Neural progenitor cell (in vitro differentiated cells): ENCODE data around the gene SERINC3. TPM values are rescaled to one million over a fixed set of nuclear protein-coding genes. Genes with fewer than 3 reads are reported as not detected.

Experiments used
- DNase-seq: peaks from one replicate; pipeline ENCODE4 v3.0.0-alpha.2; 2016; ENCODE audit warnings: low spot score
- H2AFZ ChIP-seq: fragments of 200-600 bp; sonication (generic); replicated peaks from 2 replicates; pipeline ENCODE4 v1.6.1; 2016; ENCODE audit warnings: antibody characterized with exemption
- H3F3A ChIP-seq: fragments of 200-600 bp; sonication (generic); 2 replicates; pipeline ENCODE4 v1.6.1; 2016; ENCODE audit warnings: antibody characterized with exemption, low read depth
- H3K27ac ChIP-seq: fragments of 200-600 bp; sonication (generic); 2 replicates; pipeline ENCODE4 v1.5.1; 2016; ENCODE audit warnings: mild to moderate bottlenecking
- H3K27me3 ChIP-seq: fragments of 200-600 bp; sonication (generic); 2 replicates; pipeline ENCODE4 v1.6.1; 2016; ENCODE audit warnings: mild to moderate bottlenecking, moderate library complexity
- H3K36me3 ChIP-seq: fragments of 200-600 bp; sonication (generic); 2 replicates; pipeline ENCODE4 v1.5.1; 2016
- H3K4me1 ChIP-seq: fragments of 200-600 bp; sonication (generic); 2 replicates; pipeline ENCODE4 v1.6.1; 2016; ENCODE audit warnings: mixed run types
- H3K4me2 ChIP-seq: fragments of 200-600 bp; sonication (generic); 2 replicates; pipeline ENCODE4 v1.6.1; 2016
- H3K4me3 ChIP-seq: fragments of 200-600 bp; sonication (generic); 2 replicates; pipeline ENCODE4 v1.5.1; 2016
- H3K79me2 ChIP-seq: fragments of 200-600 bp; sonication (generic); 2 replicates; pipeline ENCODE4 v1.6.1; 2016; ENCODE audit warnings: low read depth
- H3K9ac ChIP-seq: fragments of 200-600 bp; sonication (generic); 2 replicates; pipeline ENCODE4 v1.6.1; 2016
- H3K9me3 ChIP-seq: fragments of 200-600 bp; sonication (generic); 2 replicates; pipeline ENCODE4 v1.5.1; 2016; ENCODE audit warnings: low read depth
- H4K20me1 ChIP-seq: fragments of 200-600 bp; sonication (generic); 2 replicates; pipeline ENCODE4 v1.6.1; 2016; ENCODE audit warnings: low read depth
- H3K27ac Mint-ChIP-seq: 3 replicates; pipeline ENCODE4 v1.8.0; 2021; ENCODE audit warnings: mixed read lengths
- H3K27me3 Mint-ChIP-seq: 2 replicates; pipeline ENCODE4 v1.8.0; 2022; ENCODE audit warnings: low read depth, mild to moderate bottlenecking, inconsistent platforms, moderate library complexity, mixed read lengths; ENCODE audit not compliant: insufficient read depth
- H3K36me3 Mint-ChIP-seq: 3 replicates; pipeline ENCODE4 v1.8.0; 2021; ENCODE audit warnings: mixed read lengths
- H3K4me1 Mint-ChIP-seq: 3 replicates; pipeline ENCODE4 v1.8.0; 2021; ENCODE audit warnings: mixed read lengths
- H3K4me3 Mint-ChIP-seq: 3 replicates; pipeline ENCODE4 v1.8.0; 2021; ENCODE audit warnings: mild to moderate bottlenecking, moderate library complexity, mixed read lengths
- H3K9me3 Mint-ChIP-seq: 3 replicates; pipeline ENCODE4 v1.8.0; 2020; ENCODE audit warnings: mixed read lengths
- EZH2 ChIP-seq: fragments of 200-600 bp; sonication (generic); IDR thresholded peaks from 2 replicates; pipeline ENCODE4 v1.6.1; 2017; ENCODE audit warnings: antibody characterized with exemption, mild to moderate bottlenecking, moderate library complexity
- EZH2phosphoT487 ChIP-seq: fragments of 200-600 bp; sonication (generic); IDR thresholded peaks from 2 replicates; pipeline ENCODE4 v1.6.1; 2017; ENCODE audit warnings: antibody characterized with exemption
- total RNA-seq: library from RNA; depleted of rRNA; stranded (reverse); fragments of >200 nt; gene quantifications from 2 replicates; pipeline ENCODE4 v1.2.3, GENCODE V29; 2015; ENCODE audit warnings: low replicate concordance
- TF ChIP-seq, protein P1 (sequence below): fragments of 200-600 bp; sonication (generic); IDR thresholded peaks from 2 replicates; pipeline ENCODE4 v1.5.1; 2017; ENCODE audit warnings: antibody characterized with exemption, mild to moderate bottlenecking

SERINC3 gene
- total RNA-seq, 1 donor from 2014 or later: 38.8 TPM

DNA sequence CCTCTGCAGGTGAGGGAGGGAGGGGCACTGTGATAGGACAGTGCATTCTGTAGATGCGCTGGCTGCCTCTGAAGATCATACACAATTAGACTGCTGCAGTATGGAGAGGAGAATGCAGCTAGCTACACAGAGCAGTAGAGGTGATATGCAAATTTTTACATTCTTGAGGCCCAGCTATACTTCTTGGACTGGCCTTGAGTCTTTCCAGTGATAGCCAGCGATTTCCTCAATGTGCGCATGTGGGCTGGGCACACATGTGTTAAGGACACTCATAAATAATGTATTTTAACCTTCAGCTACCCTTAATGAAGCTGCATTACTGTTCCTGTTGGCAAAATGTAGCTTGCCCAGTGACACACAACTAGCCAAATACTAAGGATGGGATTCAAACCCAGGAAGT is 27.2 kb downstream of the SERINC3 start:
- no peak overlapping the region for H3K4me2 ChIP-seq
- H4K20me1 ChIP-seq: no peaks in the 10 kb centered on the region
- H3K9me3 ChIP-seq: no peaks in the 10 kb centered on the region
- TF ChIP-seq EZH2phosphoT487: no peak
- no peak for TF ChIP-seq EZH2
- TF ChIP-seq, protein P1, sequence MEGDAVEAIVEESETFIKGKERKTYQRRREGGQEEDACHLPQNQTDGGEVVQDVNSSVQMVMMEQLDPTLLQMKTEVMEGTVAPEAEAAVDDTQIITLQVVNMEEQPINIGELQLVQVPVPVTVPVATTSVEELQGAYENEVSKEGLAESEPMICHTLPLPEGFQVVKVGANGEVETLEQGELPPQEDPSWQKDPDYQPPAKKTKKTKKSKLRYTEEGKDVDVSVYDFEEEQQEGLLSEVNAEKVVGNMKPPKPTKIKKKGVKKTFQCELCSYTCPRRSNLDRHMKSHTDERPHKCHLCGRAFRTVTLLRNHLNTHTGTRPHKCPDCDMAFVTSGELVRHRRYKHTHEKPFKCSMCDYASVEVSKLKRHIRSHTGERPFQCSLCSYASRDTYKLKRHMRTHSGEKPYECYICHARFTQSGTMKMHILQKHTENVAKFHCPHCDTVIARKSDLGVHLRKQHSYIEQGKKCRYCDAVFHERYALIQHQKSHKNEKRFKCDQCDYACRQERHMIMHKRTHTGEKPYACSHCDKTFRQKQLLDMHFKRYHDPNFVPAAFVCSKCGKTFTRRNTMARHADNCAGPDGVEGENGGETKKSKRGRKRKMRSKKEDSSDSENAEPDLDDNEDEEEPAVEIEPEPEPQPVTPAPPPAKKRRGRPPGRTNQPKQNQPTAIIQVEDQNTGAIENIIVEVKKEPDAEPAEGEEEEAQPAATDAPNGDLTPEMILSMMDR: no peak
- no peaks in the 10 kb centered on the region for H3K4me1 ChIP-seq
- H3K9me3 Mint-ChIP-seq: no peaks in the 10 kb centered on the region
- no peaks in the 10 kb centered on the region for H3F3A ChIP-seq
- no peak overlapping the region for H3K4me3 ChIP-seq
- H3K4me3 Mint-ChIP-seq: no peak overlapping the region
- no peak overlapping the region for H3K9ac ChIP-seq
- H3K79me2 ChIP-seq: no peaks in the 10 kb centered on the region
- H3K36me3 ChIP-seq: no peaks in the 10 kb centered on the region
- no peak overlapping the region for H3K27ac ChIP-seq
- H3K4me1 Mint-ChIP-seq: no peaks in the 10 kb centered on the region
- no peak for DNase-seq
- no peak overlapping the region for H3K27ac Mint-ChIP-seq
- no peak overlapping the region for H2AFZ ChIP-seq
- peaks cover 23% of the 10 kb centered on the region for H3K36me3 Mint-ChIP-seq
- H3K27me3 Mint-ChIP-seq: no peaks in the 10 kb centered on the region
- H3K27me3 ChIP-seq: no peaks in the 10 kb centered on the region

DNA sequence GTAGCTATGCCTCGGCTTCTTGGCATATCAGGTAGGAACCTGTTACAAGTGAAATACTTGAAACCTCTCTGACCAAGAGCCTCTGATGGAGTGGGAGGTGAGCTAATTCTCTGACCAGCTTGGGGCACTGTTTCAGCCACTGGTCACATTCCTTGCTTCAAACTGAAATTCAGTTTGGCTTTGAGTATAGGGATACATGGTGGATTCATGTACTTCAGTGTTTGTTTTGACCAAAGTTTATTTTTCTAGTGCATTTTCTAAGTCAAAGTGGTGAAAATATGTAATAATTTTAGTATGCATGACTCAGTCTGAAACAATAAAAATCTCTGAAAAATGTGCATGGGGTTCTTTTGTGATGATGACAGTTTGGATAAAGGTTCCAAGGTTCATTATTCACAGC is 27.6 kb downstream of the SERINC3 start:
- TF ChIP-seq EZH2 (no peak), EZH2phosphoT487 (no peak)
- TF ChIP-seq, protein P1: no peak
- H3K27me3 Mint-ChIP-seq: no peaks in the 10 kb centered on the region
- Histone ChIP-seq H3K36me3 (no peaks in the 10 kb centered on the region), H3K27ac (no peak overlapping the region), H3F3A (no peaks in the 10 kb centered on the region), H3K4me2 (no peak overlapping the region), H3K9ac (no peak overlapping the region), H4K20me1 (no peaks in the 10 kb centered on the region), H3K9me3 (no peaks in the 10 kb centered on the region), H3K4me3 (no peak overlapping the region), H3K27me3 (no peaks in the 10 kb centered on the region), H3K79me2 (no peaks in the 10 kb centered on the region), H3K4me1 (no peaks in the 10 kb centered on the region), H2AFZ (no peak overlapping the region)
- no peaks in the 10 kb centered on the region for H3K9me3 Mint-ChIP-seq
- no peak for DNase-seq
- peaks cover 26% of the 10 kb centered on the region for H3K36me3 Mint-ChIP-seq
- H3K27ac Mint-ChIP-seq: no peak overlapping the region
- no peaks in the 10 kb centered on the region for H3K4me1 Mint-ChIP-seq
- H3K4me3 Mint-ChIP-seq: no peak overlapping the region

GRCh38 chr20:44491635-44492395 is 30.1 kb downstream of the SERINC3 start:
- Histone ChIP-seq H3K4me1 (no peaks in the 10 kb centered on the region), H3K9ac (no peak overlapping the region), H3K4me2 (no peak overlapping the region), H3K9me3 (no peaks in the 10 kb centered on the region), H2AFZ (no peak overlapping the region), H3F3A (no peaks in the 10 kb centered on the region), H3K27ac (no peak overlapping the region), H3K27me3 (no peaks in the 10 kb centered on the region), H4K20me1 (no peaks in the 10 kb centered on the region), H3K36me3 (no peaks in the 10 kb centered on the region), H3K4me3 (no peak overlapping the region), H3K79me2 (no peaks in the 10 kb centered on the region)
- Mint-ChIP-seq H3K9me3 (no peaks in the 10 kb centered on the region), H3K36me3 (peaks cover 24% of the 10 kb centered on the region), H3K4me3 (no peak overlapping the region), H3K27ac (no peak overlapping the region), H3K27me3 (no peaks in the 10 kb centered on the region), H3K4me1 (no peaks in the 10 kb centered on the region)
- no peak for DNase-seq
- no peak for TF ChIP-seq EZH2
- TF ChIP-seq, protein P1: no peak
- TF ChIP-seq EZH2phosphoT487: no peak
